ENCODE results near the gene DNAH10. TPM values are rescaled to one million over a fixed set of nuclear protein-coding genes. Genes with fewer than 3 reads are reported as not detected.

Gene DNAH10
- total RNA-seq, 1 experiment from 2014 or later: 0.39 TPM

DNA sequence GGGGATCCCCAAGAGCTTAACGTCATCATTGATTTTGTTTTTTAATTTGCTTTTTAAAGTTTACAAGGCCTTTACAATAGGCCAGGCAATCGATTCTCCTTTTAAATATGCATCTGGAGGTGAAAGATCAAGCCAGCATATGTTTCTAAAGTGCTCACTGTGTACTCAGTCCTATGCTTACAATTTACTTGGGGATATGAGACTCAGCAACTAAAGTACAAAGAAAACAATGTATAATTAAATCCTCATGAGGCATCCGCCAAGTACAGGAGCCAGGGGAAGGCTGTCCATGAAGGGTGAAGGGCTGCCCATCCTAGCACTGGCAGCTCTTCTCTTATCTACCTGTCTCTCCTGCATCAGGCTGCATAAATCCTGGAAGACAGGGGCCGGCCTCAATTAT lies 198.8 kb downstream of the DNAH10 start:
- CTCF ChIA-PET: no interaction called here
- H3K27me3 ChIP-seq (ENCODE audit: control insufficient read depth, insufficient read depth, low read length): no peaks in the 10 kb centered on the region
- intact Hi-C loops (cut with micrococcal nuclease; ENCODE audit: unreplicated experiment) (no loop called here), in situ Hi-C loops (cut with HindIII; ENCODE audit: low pct_unique_long_range_greater_than_20kb, low sequenced_read_pairs) (no loop called here)
- POLR2A ChIA-PET: no interaction called here
- no peaks in the 10 kb centered on the region for H3K9me3 ChIP-seq (ENCODE audit: control insufficient read depth, insufficient read depth, low read depth, low read length)
- no peak for TF ChIP-seq TCF7L2 (IDR thresholded peaks at IDR 0.05; ENCODE audit: low read depth, low read length)
- TF ChIP-seq CTCF (IDR thresholded peaks at IDR 0.05): no peak
- TF ChIP-seq SIN3A (IDR thresholded peaks at IDR 0.05; ENCODE audit: borderline replicate concordance, insufficient read depth, low read depth, low read length): no peak
- TF ChIP-seq REST (IDR thresholded peaks at IDR 0.05; ENCODE audit: insufficient read depth in 1 of 2, low read depth in 2 of 2, low read length in 1 of 2): no peak
- no peak for TF ChIP-seq POLR2AphosphoS5 (IDR thresholded peaks at IDR 0.05; ENCODE audit: low read depth, low read length)
- H3K4me1 ChIP-seq (ENCODE audit: control insufficient read depth, insufficient read depth, low read length): no peaks in the 10 kb centered on the region
- H3K4me3 ChIP-seq (ENCODE audit: low read depth in 2 of 2, low read length in 2 of 2): no peak overlapping the region
- H3K36me3 ChIP-seq (ENCODE audit: control insufficient read depth, insufficient read depth, low read length): no peaks in the 10 kb centered on the region
- ATAC-seq (no peak), DNase-seq (ENCODE audit: low read depth, low spot score) (no peak)
- H3K27ac ChIP-seq (ENCODE audit: low read length): no peak overlapping the region
- BruUV-seq (replicated peaks): no TSS peak

- no peaks in the 10 kb centered on the region for H3K36me3 ChIP-seq (ENCODE audit: control insufficient read depth, insufficient read depth, low read length)
- no peak overlapping the region for H3K27ac ChIP-seq (ENCODE audit: low read length)
- DNase-seq (ENCODE audit: low read depth, low spot score) (no peak), ATAC-seq (no peak)
- ChIA-PET CTCF (no interaction called here), POLR2A (no interaction called here)
- intact Hi-C loops (cut with micrococcal nuclease; ENCODE audit: unreplicated experiment): no loop called here
- no TSS peak for BruUV-seq (replicated peaks)
- H3K4me1 ChIP-seq (ENCODE audit: control insufficient read depth, insufficient read depth, low read length): no peaks in the 10 kb centered on the region
- H3K4me3 ChIP-seq (ENCODE audit: low read depth in 2 of 2, low read length in 2 of 2): no peak overlapping the region
- no peaks in the 10 kb centered on the region for H3K9me3 ChIP-seq (ENCODE audit: control insufficient read depth, insufficient read depth, low read depth, low read length)
- H3K27me3 ChIP-seq (ENCODE audit: control insufficient read depth, insufficient read depth, low read length): no peaks in the 10 kb centered on the region
- TF ChIP-seq POLR2AphosphoS5 (IDR thresholded peaks at IDR 0.05; ENCODE audit: low read depth, low read length) (no peak), CTCF (IDR thresholded peaks at IDR 0.05) (no peak), REST (IDR thresholded peaks at IDR 0.05; ENCODE audit: insufficient read depth in 1 of 2, low read depth in 2 of 2, low read length in 1 of 2) (no peak), TCF7L2 (IDR thresholded peaks at IDR 0.05; ENCODE audit: low read depth, low read length) (no peak), SIN3A (IDR thresholded peaks at IDR 0.05; ENCODE audit: borderline replicate concordance, insufficient read depth, low read depth, low read length) (no peak)
- in situ Hi-C loops (cut with HindIII; ENCODE audit: low pct_unique_long_range_greater_than_20kb, low sequenced_read_pairs): no loop called here
Observed at GRCh38 chr12:123961585-123962345, 199.7 kb downstream of the DNAH10 start.
